Aorta (tissue), 5 donors: ENCODE measurements around the gene ANK3. TPM values are rescaled to one million over a fixed set of nuclear protein-coding genes. Genes with fewer than 3 reads are reported as not detected.

Experiments
- ATAC-seq: fragments of 200-7000 bp; cut with Tn5 transposase; one replicate; pipeline ENCODE4 v1.9.1; 2022; ENCODE audit warnings: moderate library complexity; ENCODE audit not compliant: low FRiP score
- DNase-seq, 2 donors: peaks; one replicate each; pipeline ENCODE4 v3.0.0-alpha.2; 2020
- H3K27ac ChIP-seq, 2 donors: one replicate each; pipeline ENCODE4 v1.5.1; 2013; ENCODE audit warnings: low read length in 2 of 2, mild to moderate bottlenecking in 2 of 2, moderate library complexity in 2 of 2, control low read depth in 1 of 2, inconsistent platforms in 1 of 2, low read depth in 1 of 2
- H3K27me3 ChIP-seq, 2 donors: one replicate each; pipeline ENCODE4 v1.6.1; 2013; ENCODE audit warnings: control low read depth in 1 of 2, low read length in 1 of 2, mild to moderate bottlenecking in 1 of 2, moderate library complexity in 1 of 2; ENCODE audit not compliant: insufficient read depth in 2 of 2, control insufficient read depth in 1 of 2
- H3K36me3 ChIP-seq, 2 donors: one replicate each; pipeline ENCODE4 v1.6.1; 2013; ENCODE audit warnings: control low read depth in 1 of 2, low read length in 1 of 2, mild to moderate bottlenecking in 1 of 2; ENCODE audit not compliant: insufficient read depth in 2 of 2, control insufficient read depth in 1 of 2
- H3K4me1 ChIP-seq, 2 donors: one replicate each; pipeline ENCODE4 v1.6.1; 2013; ENCODE audit warnings: low read length in 2 of 2, control low read depth in 1 of 2, mild to moderate bottlenecking in 1 of 2, moderate library complexity in 1 of 2; ENCODE audit not compliant: insufficient read depth in 2 of 2, control insufficient read depth in 1 of 2
- H3K4me3 ChIP-seq, 2 donors: one replicate each; pipeline ENCODE4 v1.5.1; 2013; ENCODE audit warnings: low read length in 2 of 2, control low read depth in 1 of 2, mild to moderate bottlenecking in 1 of 2
- H3K9me3 ChIP-seq: one replicate; pipeline ENCODE4 v1.6.1; 2013; ENCODE audit warnings: mild to moderate bottlenecking, low read length; ENCODE audit not compliant: control insufficient read depth
- WGBS, 2 donors: extraction: QIAGEN DNeasy Blood & Tissue Kit; methylation state at CpG; one replicate each; pipeline ENCODE4 v1.1.7; 2013; 5-methylcytosine and 5-hydroxymethylcytosine counted together
- intact Hi-C, 2 donors: fragments of 100-400 bp; cut with DNase I; formaldehyde crosslinking; loops; one replicate each; pipeline versions ENCODE4 v1.14.2 to v1.15.0; 2022
- polyA plus RNA-seq, 2 donors: library from polyadenylated mRNA; stranded (reverse); fragments of 200-250 nt; gene quantifications; one replicate each; pipeline ENCODE4 v1.2.3, GENCODE V29; 2013
- total RNA-seq, 2 donors: library from RNA; stranded (reverse); fragmentation: NEBNext Ultra II Directional; extraction: Animal tissue kit (Norgen Biotek cat#: 25700); gene quantifications; one replicate each; pipeline ENCODE4 v1.2.1, GENCODE V29; 2021
- donor health status: healthy with polysubstance abuse.
- donor health status: Bipolar disorder and iron deficiency.
- donor health status: DM: no; HTN: no; CAD: no.
- donor health status: DM: no; HTN: no; CAD: no.
- donor health status: DM: yes; HTN: yes; CAD: no.

Gene ANK3
- total and polyA plus RNA-seq, 4 donors: 16.5 to 38.2 (median 20.6) TPM

DNA sequence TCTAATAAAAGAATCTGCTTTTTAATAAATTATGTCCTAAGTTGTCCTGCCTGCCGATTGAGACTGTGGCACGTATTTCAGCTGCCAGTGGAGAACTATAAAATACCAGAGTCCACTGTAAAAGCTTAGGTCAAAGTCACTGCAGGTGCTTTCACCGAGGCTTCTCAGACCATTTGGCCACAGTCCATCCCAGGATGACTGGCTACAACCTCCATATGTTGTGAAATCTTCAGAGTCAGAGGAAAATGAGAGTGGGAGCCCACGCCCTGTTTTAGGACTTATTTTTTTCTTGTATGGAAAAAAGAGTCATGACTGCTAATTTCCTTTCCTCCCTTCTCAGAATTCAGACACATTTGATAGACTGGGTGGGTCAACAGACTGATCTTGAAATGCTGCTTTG is 182.9 kb downstream of the ANK3 start:
- H3K9me3 ChIP-seq: peaks cover 2% of the 10 kb centered on the region
- no peaks in the 10 kb centered on the region for H3K36me3 ChIP-seq
- intact Hi-C loops: loop anchor here in 1 of 2 donors (5.0 kb wide), 3 partner anchors 89 to 579 kb away; no protein-coding TSS in a partner anchor
- ATAC-seq (no peak), DNase-seq (no peak)
- no peak overlapping the region for H3K4me3 ChIP-seq
- H3K27ac ChIP-seq: no peak overlapping the region
- 57 to 65% methylated on average over 4 of the region's 4 CpGs for WGBS, 2 donors
- H3K4me1 ChIP-seq: peaks cover 0 to 4% of the 10 kb centered on the region in 2 donors
- H3K27me3 ChIP-seq: no peaks in the 10 kb centered on the region

DNA sequence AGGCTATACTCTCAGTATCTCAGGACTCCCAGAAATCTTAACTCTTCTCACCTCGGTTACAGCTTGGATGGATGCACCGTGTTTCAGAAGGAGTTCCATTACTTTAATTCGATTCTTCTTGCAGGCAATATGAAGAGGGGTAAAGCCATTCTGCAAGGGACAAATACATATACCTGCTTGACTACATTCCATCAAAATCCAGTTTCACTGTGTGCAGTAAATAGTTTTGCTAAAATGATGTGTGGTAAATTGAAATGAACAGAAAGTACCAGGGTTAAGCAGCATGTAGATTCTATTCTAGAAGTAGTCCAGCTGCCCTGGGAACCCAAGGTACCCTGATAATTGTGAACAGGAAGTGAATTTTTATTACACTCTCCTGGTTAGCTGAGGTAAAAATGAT is 183.9 kb downstream of the ANK3 start:
- intact Hi-C loops: loop anchor here in 1 of 2 donors (5.0 kb wide), 3 partner anchors 88 to 578 kb away; no protein-coding TSS in a partner anchor
- Histone ChIP-seq H3K36me3 (no peaks in the 10 kb centered on the region), H3K4me1 (peaks cover 0 to 4% of the 10 kb centered on the region in 2 donors), H3K9me3 (no peaks in the 10 kb centered on the region), H3K27me3 (no peaks in the 10 kb centered on the region), H3K4me3 (no peak overlapping the region), H3K27ac (no peak overlapping the region)
- WGBS, 2 donors: 92 to 94% methylated on average over 3 of the region's 3 CpGs
- no peak for ATAC-seq
- no peak for DNase-seq

GRCh38 chr10:60203993-60204618 is 185.6 kb downstream of the ANK3 start:
- no peaks in the 10 kb centered on the region for H3K9me3 ChIP-seq
- peaks cover 0 to 4% of the 10 kb centered on the region in 2 donors for H3K4me1 ChIP-seq
- WGBS, 2 donors: 46 to 47% methylated on average over 1 of the region's 1 CpG
- DNase-seq (no peak), ATAC-seq (no peak)
- no peak overlapping the region for H3K27ac ChIP-seq
- H3K4me3 ChIP-seq: no peak overlapping the region
- H3K27me3 ChIP-seq: no peaks in the 10 kb centered on the region
- no peaks in the 10 kb centered on the region for H3K36me3 ChIP-seq
- intact Hi-C loops: no loop called here

- WGBS, 2 donors: 83 to 85% methylated on average over 1 of the region's 1 CpG
- ATAC-seq (no peak), DNase-seq (no peak)
- H3K27ac ChIP-seq: no peak overlapping the region
- no peak overlapping the region for H3K4me3 ChIP-seq
- no peaks in the 10 kb centered on the region for H3K9me3 ChIP-seq
- peaks cover 0 to 1% of the 10 kb centered on the region in 2 donors for H3K4me1 ChIP-seq
- intact Hi-C loops: no loop called here
- H3K27me3 ChIP-seq: no peaks in the 10 kb centered on the region
- H3K36me3 ChIP-seq: peaks cover 0 to 5% of the 10 kb centered on the region in 2 donors
Measured at GRCh38 chr10:60200682-60201053, 189.0 kb downstream of the ANK3 start.

DNA sequence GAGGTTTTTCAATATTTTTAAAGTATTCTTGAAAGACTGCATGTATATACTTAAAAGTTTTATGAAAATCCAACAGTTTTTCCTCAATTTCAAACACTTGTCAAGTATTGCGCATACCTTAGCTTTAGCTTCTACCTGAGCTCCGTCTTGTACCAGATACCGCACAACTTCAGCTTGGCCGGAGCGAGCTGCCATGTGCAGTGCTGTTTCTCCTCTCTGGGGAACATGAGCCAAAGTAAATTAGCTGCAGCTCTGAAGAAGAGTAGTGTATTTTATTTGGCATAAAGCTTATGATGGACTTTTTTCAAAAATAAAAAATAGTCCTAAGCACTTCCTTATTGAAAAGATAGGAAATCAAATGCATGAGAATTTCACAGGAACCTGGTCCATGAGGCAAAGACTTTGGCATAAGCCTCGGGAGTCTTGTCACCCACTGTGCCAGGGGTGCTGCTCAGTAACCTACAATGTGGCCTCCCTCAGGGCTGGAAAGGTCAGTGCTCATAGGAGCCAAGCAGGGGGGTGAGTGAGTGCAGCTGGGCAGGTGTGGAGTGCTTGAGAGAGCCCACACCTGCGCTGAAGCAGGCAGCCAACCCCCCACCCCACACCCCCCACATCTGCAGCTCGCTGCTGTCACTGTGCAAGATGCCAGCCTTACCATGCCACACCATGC is 189.5 kb downstream of the ANK3 start:
- DNase-seq (no peak), ATAC-seq (no peak)
- no peak overlapping the region for H3K4me3 ChIP-seq
- H3K9me3 ChIP-seq: no peaks in the 10 kb centered on the region
- H3K4me1 ChIP-seq: peaks cover 0 to 1% of the 10 kb centered on the region in 2 donors
- intact Hi-C loops: no loop called here
- 28 to 30% methylated on average over 8 of the region's 8 CpGs for WGBS, 2 donors
- no peaks in the 10 kb centered on the region for H3K27me3 ChIP-seq
- H3K27ac ChIP-seq: no peak overlapping the region
- peaks cover 0 to 5% of the 10 kb centered on the region in 2 donors for H3K36me3 ChIP-seq

- Histone ChIP-seq H3K4me3 (no peak overlapping the region), H3K27ac (no peak overlapping the region), H3K9me3 (no peaks in the 10 kb centered on the region), H3K36me3 (peaks cover 0 to 5% of the 10 kb centered on the region in 2 donors), H3K27me3 (no peaks in the 10 kb centered on the region), H3K4me1 (no peaks in the 10 kb centered on the region)
- no peak for ATAC-seq
- WGBS, 2 donors: 66 to 80% methylated on average over 3 of the region's 3 CpGs
- intact Hi-C loops: no loop called here
- no peak for DNase-seq
Measured at GRCh38 chr10:60197206-60197605, 192.5 kb downstream of the ANK3 start.

GRCh38 chr10:60194421-60194820 is 195.3 kb downstream of the ANK3 start:
- intact Hi-C loops: no loop called here
- Histone ChIP-seq H3K36me3 (peaks cover 0 to 5% of the 10 kb centered on the region in 2 donors), H3K9me3 (no peaks in the 10 kb centered on the region), H3K27ac (no peak overlapping the region), H3K4me1 (no peaks in the 10 kb centered on the region), H3K27me3 (no peaks in the 10 kb centered on the region), H3K4me3 (no peak overlapping the region)
- ATAC-seq: no peak
- no peak for DNase-seq

DNA sequence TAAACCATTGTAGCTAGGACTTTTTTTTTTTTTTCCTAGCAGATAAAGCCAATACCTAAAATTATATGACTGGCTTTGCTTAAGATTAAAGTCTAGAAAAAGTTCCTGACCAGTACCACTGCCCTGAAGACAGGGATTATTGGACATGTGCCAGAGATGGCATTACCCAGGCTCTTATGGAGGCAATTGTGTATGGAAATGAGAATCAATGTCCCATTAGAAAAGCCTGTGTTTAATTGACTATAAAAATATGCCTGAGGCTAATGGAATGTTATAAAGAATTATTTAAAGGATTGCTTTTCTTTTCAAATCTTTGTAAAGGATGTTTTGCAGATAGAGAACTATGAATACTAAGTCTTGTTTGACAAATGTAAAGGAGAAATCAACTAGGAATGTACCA is 196.7 kb downstream of the ANK3 start:
- Histone ChIP-seq H3K27me3 (no peaks in the 10 kb centered on the region), H3K4me1 (peaks cover 0 to 3% of the 10 kb centered on the region in 2 donors), H3K27ac (no peak overlapping the region), H3K9me3 (no peaks in the 10 kb centered on the region), H3K4me3 (no peak overlapping the region), H3K36me3 (peaks cover 0 to 5% of the 10 kb centered on the region in 2 donors)
- ATAC-seq: no peak
- no peak for DNase-seq
- intact Hi-C loops: no loop called here

GRCh38 chr10:60189861-60190475 is 199.7 kb downstream of the ANK3 start:
- ATAC-seq: no peak
- no peak overlapping the region for H3K27ac ChIP-seq
- no peaks in the 10 kb centered on the region for H3K9me3 ChIP-seq
- no peaks in the 10 kb centered on the region for H3K36me3 ChIP-seq
- peaks cover 0 to 3% of the 10 kb centered on the region in 2 donors for H3K4me1 ChIP-seq
- DNase-seq: no peak
- intact Hi-C loops: no loop called here
- 75 to 82% methylated on average over 1 of the region's 1 CpG for WGBS, 2 donors
- no peak overlapping the region for H3K4me3 ChIP-seq
- no peaks in the 10 kb centered on the region for H3K27me3 ChIP-seq
